Spleen (tissue), 11 donors: ENCODE data around the gene LEP. TPM values are rescaled to one million over a fixed set of nuclear protein-coding genes. Genes with fewer than 3 reads are reported as not detected.

ENCODE experiments used
- DNase-seq: peaks from one replicate; pipeline ENCODE4 v3.0.0-alpha.2; 2020
- H3K27ac ChIP-seq, 8 donors: fragments of 200-600 bp; sonication (generic) in 7 of 8; 1 replicate in 4 of 8; 2 replicates in 4 of 8; pipeline versions ENCODE4 v1.5.0 to v1.8.0; 2016 to 2021; ENCODE audit warnings: inconsistent platforms in 4 of 8, mild to moderate bottlenecking in 4 of 8, moderate library complexity in 1 of 8
- H3K27me3 ChIP-seq, 7 donors: fragments of 200-600 bp; sonication (generic) in 6 of 7; replicated peaks in 1 of 7; 1 replicate in 4 of 7; 2 replicates in 3 of 7; pipeline versions ENCODE4 v1.5.0 to v1.8.0; 2016 to 2021; ENCODE audit warnings: inconsistent platforms in 3 of 7, mild to moderate bottlenecking in 1 of 7
- H3K36me3 ChIP-seq, 6 donors: fragments of 200-600 bp; sonication (generic) in 5 of 6; 1 replicate in 4 of 6; 2 replicates in 2 of 6; pipeline versions ENCODE4 v1.5.0 to v1.8.0; 2016 to 2021; ENCODE audit warnings: inconsistent platforms in 2 of 6
- H3K4me1 ChIP-seq, 6 donors: fragments of 200-600 bp; sonication (generic) in 5 of 6; 1 replicate in 3 of 6; 2 replicates in 3 of 6; pipeline versions ENCODE4 v1.5.0 to v1.8.0; 2016 to 2021; ENCODE audit warnings: inconsistent platforms in 3 of 6
- H3K4me3 ChIP-seq, 8 donors: fragments of 200-600 bp; sonication (generic) in 7 of 8; 1 replicate in 4 of 8; 2 replicates in 4 of 8; pipeline versions ENCODE4 v1.5.0 to v1.8.0; 2016 to 2021; ENCODE audit warnings: inconsistent platforms in 4 of 8, mild to moderate bottlenecking in 4 of 8, moderate library complexity in 2 of 8
- H3K9me3 ChIP-seq, 8 donors: fragments of 200-600 bp; sonication (generic) in 7 of 8; 1 replicate in 4 of 8; 2 replicates in 4 of 8; pipeline versions ENCODE4 v1.5.0 to v1.8.0; 2016 to 2021; ENCODE audit warnings: inconsistent platforms in 4 of 8
- CTCF ChIP-seq, 11 experiments: fragments of 200-600 bp in 7 of 11; fragments of 450-650 bp in 4 of 11; sonication (generic) in 4 of 11; IDR thresholded peaks in 8 of 11; conservative IDR thresholded peaks in 3 of 11; 1 replicate in 7 of 11; 2 replicates in 4 of 11; pipeline versions ENCODE4 v1.4.0 to v1.8.0; 2016 to 2021; ENCODE audit warnings: antibody characterized with exemption in 11 of 11, inconsistent platforms in 4 of 11, mild to moderate bottlenecking in 1 of 11
- POLR2A ChIP-seq, 3 donors: fragments of 450-650 bp; IDR thresholded peaks; one replicate each; pipeline ENCODE4 v1.5.1; 2017; ENCODE audit warnings: antibody characterized with exemption in 3 of 3, mild to moderate bottlenecking in 1 of 3
- POLR2AphosphoS5 ChIP-seq, 3 donors: sonication (generic); formaldehyde crosslinking; IDR thresholded peaks; one replicate each; pipeline ENCODE4 v1.5.1; 2017; ENCODE audit warnings: antibody characterized with exemption in 3 of 3
- WGBS, 5 donors: extraction: QIAGEN DNeasy Blood & Tissue Kit in 3 of 5; methylation state at CpG; one replicate each; pipeline versions ENCODE4 v1.1.5 to v1.1.7; 2013 to 2018; 5-methylcytosine and 5-hydroxymethylcytosine counted together
- intact Hi-C: fragments of 100-400 bp; cut with DNase I; formaldehyde crosslinking; loops from one replicate; pipeline ENCODE4 v1.15.0; 2023; ENCODE audit warnings: low total_unique reads
- polyA plus RNA-seq, 3 donors: library from polyadenylated mRNA; stranded (reverse); fragments of 200-250 nt; gene quantifications; one replicate each; pipeline ENCODE4 v1.2.1, GENCODE V29; 2013
- total RNA-seq, 7 donors: library from RNA; depleted of rRNA in 3 of 7; stranded (reverse); fragments of >200 nt in 3 of 7; fragmentation: NEBNext Ultra II Directional in 4 of 7; extraction: Animal tissue kit (Norgen Biotek cat#: 25700) in 4 of 7; gene quantifications; one replicate each; pipeline versions ENCODE4 v1.1.0 to v1.2.1, GENCODE V29; 2016 to 2021
- donor health status: healthy with polysubstance abuse.
- donor health status: DM: no; HTN: no; CAD: no; lungs with moderate emphysema.
- donor health status: DM: no; HTN: no; CAD: no.
- donor health status: Bipolar disorder and iron deficiency.
- donor health status: healthy.
- donor health status: DM: no; HTN: no; CAD: no.
- donor health status: DM: yes; HTN: yes; CAD: no.

Gene LEP
- total and polyA plus RNA-seq, 10 donors = 0.06 to 0.44 (median 0.13) TPM; not detected in 5

GRCh38 chr7:128215281-128215680, 25.8 kb upstream of the LEP start:
- intact Hi-C loops = no loop called here
- Histone ChIP-seq H3K36me3 (no peaks in the 10 kb centered on the region), H3K4me1 (peaks cover 0 to 5% (median 0%) of the 10 kb centered on the region in 6 donors), H3K4me3 (no peak overlapping the region), H3K27me3 (peaks cover 0 to 35% (median 0%) of the 10 kb centered on the region in 7 donors), H3K27ac (no peak overlapping the region), H3K9me3 (no peaks in the 10 kb centered on the region)
- DNase-seq = no peak
- 75 to 82% (median 78%) methylated on average over 3 of the region's 3 CpGs for WGBS, 5 donors
- TF ChIP-seq POLR2A (IDR thresholded peaks at IDR 0.05) (no peak), CTCF (IDR thresholded peaks at IDR 0.05 in 8 of 11, conservative IDR thresholded peaks at IDR 0.05 in 3 of 11) (no peak), POLR2AphosphoS5 (IDR thresholded peaks at IDR 0.05) (no peak)

GRCh38 chr7:128215739-128216138, 25.3 kb upstream of the LEP start:
- no peaks in the 10 kb centered on the region for H3K9me3 ChIP-seq
- H3K27ac ChIP-seq = peak overlapping the region in 1 of 8 donors; percentile 88
- intact Hi-C loops = no loop called here
- no peak for TF ChIP-seq POLR2A (IDR thresholded peaks at IDR 0.05)
- no peak for TF ChIP-seq CTCF (IDR thresholded peaks at IDR 0.05 in 8 of 11, conservative IDR thresholded peaks at IDR 0.05 in 3 of 11)
- no peak for TF ChIP-seq POLR2AphosphoS5 (IDR thresholded peaks at IDR 0.05)
- peaks cover 0 to 34% (median 0%) of the 10 kb centered on the region in 7 donors for H3K27me3 ChIP-seq
- DNase-seq = no peak
- H3K4me1 ChIP-seq = peaks cover 0 to 5% (median 0%) of the 10 kb centered on the region in 6 donors
- H3K36me3 ChIP-seq = no peaks in the 10 kb centered on the region
- no peak overlapping the region for H3K4me3 ChIP-seq
- WGBS, 5 donors = 38 to 80% (median 75%) methylated on average over 1 of the region's 1 CpG

- H3K9me3 ChIP-seq = no peaks in the 10 kb centered on the region
- no peaks in the 10 kb centered on the region for H3K36me3 ChIP-seq
- intact Hi-C loops = no loop called here
- peak overlapping the region in 6 of 8 donors; percentile 66 to 88 (median 80) for H3K27ac ChIP-seq
- TF ChIP-seq CTCF (IDR thresholded peaks at IDR 0.05 in 8 of 11, conservative IDR thresholded peaks at IDR 0.05 in 3 of 11) = no peak
- peak; percentile 20 to 66 (median 43) for TF ChIP-seq POLR2AphosphoS5 (IDR thresholded peaks at IDR 0.05)
- 57 to 92% (median 78%) methylated on average over 11 to 12 of the region's 12 CpGs for WGBS, 5 donors
- DNase-seq = peak; percentile 87
- peaks cover 0 to 19% (median 0%) of the 10 kb centered on the region in 7 donors for H3K27me3 ChIP-seq
- H3K4me3 ChIP-seq = peak overlapping the region in 1 of 8 donors; percentile 44
- peaks cover 0 to 15% (median 0%) of the 10 kb centered on the region in 6 donors for H3K4me1 ChIP-seq
These were observed 23.9 kb upstream of the LEP start for GRCh38 chr7:128217030-128217805.

- 58 to 89% (median 64%) methylated on average over 9 of the region's 9 CpGs for WGBS, 5 donors
These were observed 23.0 kb upstream of the LEP start for GRCh38 chr7:128217967-128218652.

More at GRCh38 chr7:128217967-128218652, 23.0 kb upstream of the LEP start:
- intact Hi-C loops = no loop called here
- Histone ChIP-seq H3K4me1 (peaks cover 0 to 24% (median 0%) of the 10 kb centered on the region in 6 donors), H3K36me3 (no peaks in the 10 kb centered on the region), H3K4me3 (no peak overlapping the region), H3K9me3 (no peaks in the 10 kb centered on the region), H3K27ac (peak overlapping the region in 6 of 8 donors; percentile 66 to 88 (median 80)), H3K27me3 (peaks cover 0 to 17% (median 0%) of the 10 kb centered on the region in 7 donors)
- no peak for DNase-seq
- TF ChIP-seq CTCF (IDR thresholded peaks at IDR 0.05 in 8 of 11, conservative IDR thresholded peaks at IDR 0.05 in 3 of 11) (no peak), POLR2AphosphoS5 (IDR thresholded peaks at IDR 0.05) (no peak), POLR2A (IDR thresholded peaks at IDR 0.05) (no peak)
